NCI-H1105 (cell line): Measurements from ENCODE around the gene STX2.

Source experiments
- DNase-seq: peaks from one replicate; lab custom pipeline; 2025; lab: John Stamatoyannopoulos, UW

The STX2 gene

DNA sequence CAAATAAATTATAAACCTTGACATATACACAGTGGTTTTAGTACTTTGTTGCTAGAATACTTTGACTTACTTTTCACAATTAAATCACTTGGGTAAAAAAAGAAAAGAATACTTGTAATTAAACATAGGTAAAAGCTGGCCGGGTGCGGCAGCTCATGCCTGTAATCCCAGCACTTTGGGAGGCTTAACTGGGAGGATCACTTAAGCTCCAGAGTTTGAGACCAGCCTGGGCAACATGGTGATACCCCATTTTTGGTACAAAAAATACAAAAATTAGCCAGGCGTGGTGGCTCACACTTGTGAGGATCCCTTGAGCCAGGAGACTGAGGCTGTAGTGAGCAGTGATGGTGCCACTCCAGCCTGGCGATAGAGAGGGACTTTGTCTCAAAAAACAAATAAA, 7.8 kb downstream of the STX2 start:
- DNase-seq, result no peak

DNA sequence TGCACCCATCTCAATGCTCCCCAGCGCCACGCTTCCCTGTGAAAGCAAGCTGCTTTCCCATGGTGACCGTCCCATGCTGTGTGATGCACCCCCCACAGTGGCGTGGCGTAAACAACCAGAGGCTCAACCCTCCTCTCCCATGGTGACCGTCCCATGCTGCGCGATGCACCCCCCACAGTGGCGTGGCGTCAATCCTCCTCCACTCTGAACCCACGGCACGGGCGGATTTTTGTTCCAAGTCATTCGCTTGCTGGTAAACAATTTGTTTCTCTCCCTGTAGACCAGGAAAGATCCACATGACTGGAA, 8.9 kb downstream of the STX2 start:
- DNase-seq, result no peak

DNA sequence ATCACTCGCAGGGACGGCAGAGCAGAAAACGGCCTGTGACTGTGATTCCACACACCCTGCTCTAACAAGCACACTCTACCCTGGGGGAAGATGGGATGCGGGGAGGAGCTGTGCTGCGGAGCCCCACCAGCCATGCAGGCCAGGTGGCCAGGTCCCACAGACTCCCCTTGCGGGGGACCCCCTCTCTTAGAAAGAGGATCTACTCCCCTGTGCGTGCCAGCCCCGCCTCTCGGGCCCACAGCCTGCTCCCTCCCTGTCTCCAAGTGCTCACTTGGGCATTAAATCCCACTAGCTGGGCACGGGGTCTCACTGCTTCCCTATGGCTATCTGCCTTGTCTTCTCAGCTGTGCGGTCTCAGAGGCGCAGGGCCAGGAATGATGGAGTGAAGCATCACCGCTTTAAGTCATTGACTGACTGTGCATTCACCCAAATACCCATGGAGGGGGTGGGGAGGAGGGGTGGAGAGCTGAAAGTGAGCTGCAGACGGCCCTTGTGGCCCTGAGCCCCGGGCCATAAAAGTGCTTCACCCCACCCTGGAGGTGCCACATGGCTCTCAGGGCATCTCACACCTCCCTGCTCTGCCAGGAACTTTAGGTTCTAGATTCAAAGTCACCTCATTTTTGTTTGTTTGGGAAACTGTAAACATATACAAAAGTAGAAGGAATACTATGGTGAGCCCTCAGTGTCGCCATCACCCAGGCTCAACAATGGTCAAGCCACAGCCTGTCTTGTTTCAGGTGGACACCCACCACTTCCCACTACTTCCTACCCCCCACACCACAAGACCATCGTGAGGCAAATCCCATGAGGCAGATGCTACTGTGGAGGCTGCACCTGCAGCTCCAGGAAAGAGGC, 9.4 kb downstream of the STX2 start:
- no peak for DNase-seq

DNA sequence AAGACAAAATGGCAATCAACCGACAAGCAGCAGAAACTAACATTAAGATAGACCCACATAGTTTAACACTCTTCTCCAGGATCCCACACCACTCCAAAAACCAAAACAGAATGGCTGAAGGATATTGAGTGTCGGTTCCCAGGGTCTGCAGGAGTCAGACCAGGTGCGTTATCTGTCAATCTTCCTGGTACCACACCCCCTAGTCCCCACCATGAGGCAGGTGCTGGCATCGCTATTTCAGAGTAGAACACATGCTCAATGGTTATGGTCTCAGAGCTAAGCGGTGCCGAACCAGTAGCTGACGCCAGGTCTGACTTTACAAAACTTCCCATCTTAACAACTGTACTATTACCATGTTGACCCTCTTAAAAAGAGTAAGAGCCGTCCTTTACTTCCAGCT, 10.2 kb downstream of the STX2 start:
- no peak for DNase-seq

DNA sequence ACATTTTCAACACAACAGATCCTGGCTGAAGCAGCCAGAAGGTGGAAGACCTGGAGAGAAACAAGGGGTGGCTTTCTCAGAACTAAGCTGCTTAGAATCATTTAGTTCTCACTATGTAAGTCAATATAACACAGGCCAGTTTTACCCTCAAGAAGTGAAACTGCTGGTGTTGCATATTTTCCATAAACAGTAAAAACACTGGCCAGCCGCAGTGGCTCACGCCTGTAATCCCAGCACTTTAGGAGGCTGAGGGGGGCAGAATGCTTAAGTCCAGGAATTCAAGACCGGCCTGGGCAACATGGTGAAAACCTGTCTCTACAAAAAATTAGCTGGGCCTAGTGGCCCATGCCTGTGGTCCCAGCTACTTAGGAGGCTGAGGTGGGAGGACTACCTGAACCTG, 11.6 kb downstream of the STX2 start:
- no peak for DNase-seq

DNA sequence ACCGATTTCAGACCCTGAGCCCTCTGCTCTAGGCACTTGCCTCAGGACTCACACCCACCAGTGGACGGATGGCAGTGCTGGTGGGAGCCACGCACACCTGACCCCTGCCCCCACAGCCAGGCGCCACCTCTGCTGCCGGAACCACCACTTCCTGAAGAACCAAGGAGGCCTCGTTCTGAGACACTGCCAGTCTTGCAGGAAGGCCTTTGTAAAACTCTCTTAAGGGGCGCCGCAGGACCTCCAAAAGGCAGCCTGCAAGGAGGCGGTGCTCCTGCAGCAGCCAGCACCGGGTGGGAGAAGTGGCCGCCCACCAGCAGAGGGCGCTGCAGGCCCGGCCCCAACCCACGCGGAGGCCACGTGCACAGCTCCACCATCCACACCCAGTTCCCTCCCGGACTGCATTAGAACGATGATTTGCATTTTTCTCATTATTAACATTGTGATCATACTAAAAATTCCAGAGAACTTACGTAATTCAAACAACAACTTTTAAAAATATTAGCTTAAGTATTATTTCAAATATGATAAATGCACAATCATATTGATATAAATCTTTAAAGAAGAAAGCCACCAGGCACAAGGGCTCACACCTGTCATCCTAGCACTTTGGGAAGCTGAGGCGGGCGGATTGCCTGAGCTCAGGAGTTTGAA, 12.8 kb downstream of the STX2 start:
- no peak for DNase-seq

DNA sequence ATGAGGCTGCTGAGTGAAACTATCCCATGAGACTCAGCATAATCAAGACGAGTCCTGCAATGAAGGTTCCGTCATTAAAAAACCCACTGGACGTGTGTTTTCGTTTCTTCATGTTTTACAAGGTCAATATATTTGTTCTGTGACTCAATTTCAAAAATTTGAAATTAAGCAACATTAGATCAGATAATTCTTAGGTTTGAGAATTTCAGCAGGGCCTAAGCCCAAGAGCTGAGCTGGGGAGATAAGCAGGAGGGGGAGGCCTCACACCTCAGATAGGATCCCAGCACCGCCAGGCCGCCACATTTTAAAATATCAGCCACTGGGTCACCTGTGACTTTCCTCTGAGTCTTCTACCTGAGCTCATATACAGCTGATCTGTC, 13.3 kb downstream of the STX2 start:
- DNase-seq, result no peak

DNA sequence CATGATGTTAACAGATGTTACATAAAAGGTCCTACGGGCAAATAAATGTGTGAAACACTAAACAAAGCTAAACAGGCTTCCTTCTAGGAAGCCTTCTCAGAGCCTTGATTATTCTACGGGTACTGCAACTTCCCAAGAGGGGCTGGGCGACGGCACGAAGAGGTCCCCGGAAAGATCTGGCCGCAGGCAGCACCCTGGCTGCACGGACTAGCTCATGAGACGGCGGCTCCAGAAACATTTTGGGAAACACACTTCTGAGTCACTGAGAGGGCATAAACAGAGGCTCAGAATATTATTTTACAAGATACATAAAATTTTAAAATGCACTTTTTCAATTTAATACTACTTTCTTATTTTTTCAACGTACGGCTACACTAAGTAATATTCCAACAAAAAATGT, 19.4 kb downstream of the STX2 start:
- DNase-seq, result no peak

DNA sequence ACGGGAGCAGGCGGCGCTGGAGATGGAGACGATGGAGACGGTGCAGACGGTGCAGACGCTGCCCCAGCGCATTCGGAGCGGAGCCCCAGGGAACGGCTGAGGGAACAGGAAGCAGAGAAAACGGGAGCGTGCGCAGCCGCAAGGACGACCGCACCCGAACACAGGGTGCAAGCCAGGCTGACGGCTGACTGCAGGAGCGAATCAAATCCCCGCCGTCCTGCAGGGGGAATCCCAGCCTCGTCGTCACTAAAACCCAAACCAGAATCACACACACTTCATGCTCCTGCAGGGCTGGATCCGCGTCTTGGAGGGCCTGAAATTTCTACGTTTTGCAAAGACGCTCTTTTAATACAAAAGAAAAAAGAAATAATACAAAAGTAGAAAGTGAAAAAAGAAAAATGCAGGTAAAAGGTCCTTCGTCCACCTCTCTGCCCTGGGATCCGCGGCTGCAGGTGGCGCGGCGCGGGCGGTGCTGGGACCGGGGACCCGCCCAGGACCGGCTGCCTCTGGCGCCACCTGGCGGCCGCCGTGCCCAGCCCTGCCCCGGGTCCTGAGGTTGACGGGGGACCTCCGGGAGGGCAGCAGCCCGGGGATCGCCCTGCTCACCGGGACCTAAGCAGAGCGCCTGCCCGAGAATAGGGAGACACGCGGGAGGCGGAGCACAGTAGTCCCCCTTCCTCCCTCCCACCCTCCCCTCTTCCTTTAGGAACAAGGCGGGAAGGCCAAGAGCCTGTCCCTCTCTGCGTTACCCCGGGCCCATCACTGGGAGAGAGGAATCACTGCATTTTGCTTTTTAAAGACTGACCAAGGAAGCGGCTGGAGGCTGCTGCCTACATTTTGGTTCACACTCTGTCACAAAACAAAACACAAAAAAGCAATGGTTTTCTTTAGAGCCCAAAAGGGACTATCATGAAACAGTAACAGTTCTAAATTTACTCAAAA, 20.1 kb downstream of the STX2 start:
- peak; percentile 47 for DNase-seq

DNA sequence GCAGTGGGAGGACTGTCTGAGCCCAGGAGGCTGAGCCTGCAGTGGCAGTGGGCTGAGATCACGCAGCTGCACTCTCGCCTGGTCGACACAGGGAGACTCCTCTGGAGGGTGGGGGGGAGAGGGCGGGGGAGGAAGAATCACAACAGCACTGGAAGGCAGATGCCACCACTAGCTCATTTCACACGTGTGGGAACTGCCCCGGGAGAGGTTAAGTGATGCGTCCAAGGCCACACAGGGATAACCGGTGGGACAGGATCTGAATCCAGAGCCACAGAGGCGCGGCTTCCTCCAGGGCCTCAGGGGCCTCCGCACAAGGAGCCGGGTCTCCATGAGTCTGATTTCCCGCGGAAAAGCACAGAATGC, 20.8 kb downstream of the STX2 start:
- no peak for DNase-seq

DNA sequence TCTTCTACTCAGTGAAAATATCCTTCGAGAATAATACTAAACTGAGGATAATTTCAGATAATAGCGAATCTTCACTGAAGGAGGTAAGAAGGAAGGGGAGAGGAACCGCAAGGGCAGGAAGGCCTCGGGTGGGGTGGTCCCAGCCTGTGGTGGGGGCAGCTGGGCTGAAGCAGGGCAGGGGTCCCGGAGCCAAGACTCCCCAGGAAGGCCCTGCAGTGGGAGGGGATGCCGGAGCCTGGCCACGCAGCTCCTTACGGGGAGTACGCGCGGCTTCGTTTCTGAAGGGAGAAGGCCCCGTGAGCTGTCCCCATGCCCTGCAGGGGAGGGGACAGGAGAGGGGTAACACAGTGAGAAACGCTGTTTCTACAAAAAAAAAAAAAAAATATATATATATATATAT, 21.2 kb downstream of the STX2 start:
- no peak for DNase-seq

DNA sequence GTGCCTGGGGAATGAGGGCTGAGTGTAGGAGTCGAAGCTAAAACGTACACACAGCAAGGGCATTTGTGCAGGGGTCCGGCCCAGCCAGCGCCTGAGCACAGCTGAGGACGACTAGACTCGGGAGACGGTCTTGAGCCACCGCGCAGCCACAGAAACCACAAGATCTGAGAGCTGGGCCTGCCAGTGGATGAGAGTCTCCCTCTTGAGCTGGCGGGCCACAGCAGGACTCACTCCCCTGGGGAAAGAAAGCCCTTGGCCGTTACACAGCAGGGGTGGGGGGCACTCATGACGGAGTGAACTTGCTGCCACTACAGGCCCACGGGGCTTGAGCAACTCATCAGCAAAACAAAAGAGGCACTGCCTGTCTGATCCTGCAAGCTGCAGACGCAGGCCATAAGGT, 23.0 kb downstream of the STX2 start:
- DNase-seq, result no peak

DNA sequence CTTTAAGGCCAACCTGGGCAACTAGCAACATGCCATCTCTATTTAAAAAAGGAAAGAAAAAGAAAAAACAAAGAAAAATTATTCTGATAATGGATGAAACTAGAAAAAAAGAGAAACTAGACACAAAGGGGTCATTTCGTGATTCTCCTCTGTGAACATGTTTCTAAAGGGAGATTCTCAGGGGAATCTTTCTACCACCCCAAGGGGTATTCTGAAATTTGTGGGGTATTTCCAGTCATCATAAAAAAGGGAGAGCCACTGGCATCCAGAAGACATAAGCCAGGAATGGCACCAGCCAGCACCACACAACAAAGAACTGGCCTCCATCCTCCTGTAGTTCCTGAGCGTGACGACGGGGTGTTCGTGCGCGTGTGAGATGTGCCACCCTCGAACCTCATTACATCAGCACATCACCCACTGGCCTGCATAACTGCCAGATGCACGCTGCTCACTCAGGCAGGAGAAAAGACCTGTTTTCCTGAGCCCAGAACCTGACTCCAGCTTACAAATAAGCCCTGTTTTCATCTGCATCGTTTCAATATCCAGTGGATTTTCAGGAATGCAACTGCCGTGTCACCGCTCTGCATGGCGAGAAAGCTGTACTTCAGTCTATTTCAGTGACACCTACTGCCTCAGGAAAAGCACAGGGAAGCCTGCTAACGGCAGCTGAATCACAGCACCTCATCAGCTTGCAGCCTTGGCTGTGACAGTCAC, 23.9 kb downstream of the STX2 start:
- no peak for DNase-seq

DNA sequence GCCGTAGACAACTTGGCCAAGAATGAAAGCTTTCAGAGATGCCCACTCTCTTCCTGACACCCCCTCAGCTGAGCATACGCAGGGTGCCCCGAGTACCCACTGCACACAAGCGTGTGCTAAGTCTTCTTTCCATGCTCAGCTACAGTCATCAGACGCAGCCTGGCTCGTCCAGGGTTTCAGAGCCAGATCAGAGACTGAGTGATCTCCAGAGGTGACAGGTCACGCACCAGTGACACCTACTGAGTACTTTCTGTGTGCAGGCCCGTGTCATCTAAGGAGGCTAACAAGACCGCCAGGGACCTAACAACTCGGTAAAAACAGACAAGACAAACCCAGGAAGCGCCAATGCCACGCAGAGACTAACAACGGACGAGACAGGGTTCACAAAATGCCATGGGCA, 25.1 kb downstream of the STX2 start:
- no peak for DNase-seq

DNA sequence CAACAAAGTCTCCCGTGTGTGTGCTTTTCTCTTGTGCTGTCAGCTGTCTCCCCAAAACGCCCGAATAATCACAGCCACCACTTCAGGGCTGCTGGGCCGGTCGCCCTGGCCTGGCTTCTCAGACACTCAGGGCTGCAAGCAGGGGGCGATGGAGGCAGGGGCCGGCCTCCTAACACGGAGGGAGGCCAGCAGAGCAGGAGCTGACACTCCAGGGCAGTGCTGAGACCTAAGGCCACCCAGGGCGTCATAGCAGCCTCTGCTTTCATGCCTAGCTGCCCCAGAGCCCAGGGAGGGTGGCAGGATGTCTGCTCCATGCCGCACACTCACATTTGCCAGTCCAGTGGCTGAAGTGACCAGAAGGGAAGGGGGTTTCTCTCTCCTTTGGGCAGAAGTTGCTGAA, 25.6 kb downstream of the STX2 start:
- DNase-seq, result no peak

DNA sequence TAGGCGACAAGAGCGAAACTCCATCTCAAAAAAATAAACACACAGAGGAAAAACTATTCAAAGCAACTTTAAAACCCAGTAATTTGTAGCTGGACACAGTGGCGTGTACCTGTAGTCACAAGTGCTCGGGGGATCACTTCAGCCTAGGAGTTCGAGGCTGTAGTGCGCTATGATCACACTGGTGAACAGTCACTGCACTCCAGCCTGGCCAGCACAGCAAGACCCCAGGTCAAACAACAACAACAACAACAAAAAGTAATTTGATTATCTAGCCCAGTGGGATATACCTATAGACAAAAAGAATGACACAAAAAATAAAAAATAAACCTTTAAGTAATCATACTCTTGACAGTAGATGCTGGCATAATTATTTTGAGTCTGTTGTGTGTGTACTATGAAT, 29.3 kb downstream of the STX2 start:
- no peak for DNase-seq

DNA sequence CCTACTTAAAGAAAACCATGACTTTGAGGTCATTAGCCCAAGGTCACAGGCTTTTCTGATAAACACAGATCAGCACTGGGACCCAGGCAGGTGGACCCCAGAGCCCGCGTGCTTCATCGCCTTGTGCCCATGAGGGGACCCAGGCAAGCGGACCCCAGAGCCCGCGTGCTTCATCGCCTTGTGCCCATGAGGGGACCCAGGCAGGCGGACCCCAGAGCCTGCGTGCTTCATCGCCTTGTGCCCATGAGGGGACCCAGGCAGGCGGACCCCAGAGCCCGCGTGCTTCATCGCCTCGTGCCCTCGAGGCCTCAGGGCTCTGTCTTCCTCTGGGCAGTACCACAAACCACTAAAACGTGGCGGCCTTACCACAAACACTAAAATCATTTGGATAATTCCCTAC, 31.7 kb downstream of the STX2 start:
- no peak for DNase-seq

DNA sequence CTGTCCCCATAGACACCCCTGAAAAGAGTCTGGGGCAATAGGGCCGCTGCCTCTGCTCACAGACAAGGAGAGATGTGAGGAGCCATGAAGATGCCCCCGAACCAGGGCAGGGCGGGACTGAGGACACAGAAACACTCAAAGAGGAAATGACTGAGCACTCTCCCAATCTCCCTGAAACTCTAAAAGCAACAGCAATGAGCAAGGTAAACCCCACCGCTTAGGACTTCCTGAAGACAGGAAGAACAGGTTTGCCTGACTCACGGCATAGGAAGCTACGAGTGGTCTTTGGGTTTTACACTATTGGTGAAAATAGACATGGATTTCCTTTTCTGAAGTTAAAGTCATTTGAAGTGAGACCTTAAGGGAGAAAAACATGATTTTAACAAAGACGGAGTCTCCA, 32.5 kb downstream of the STX2 start:
- DNase-seq, result no peak

DNA sequence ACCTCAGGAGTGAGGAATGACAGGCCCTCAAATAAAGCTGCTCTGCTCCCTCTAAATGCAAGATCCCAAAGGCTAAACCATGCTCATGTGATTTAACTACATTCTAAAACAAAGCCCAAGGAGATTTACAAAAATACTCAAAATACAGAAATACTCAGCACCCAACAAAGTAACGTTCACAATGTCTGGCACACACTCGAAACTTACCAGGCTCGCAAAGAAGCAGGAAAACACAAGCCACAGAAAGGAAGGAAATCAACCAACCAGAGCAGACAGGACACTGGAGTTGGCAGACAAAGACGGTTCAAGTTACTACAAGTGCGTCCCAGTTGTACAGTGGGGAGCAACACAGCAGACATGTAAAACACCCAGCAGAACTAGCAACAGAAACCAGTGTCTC, 33.4 kb downstream of the STX2 start:
- DNase-seq, result no peak

DNA sequence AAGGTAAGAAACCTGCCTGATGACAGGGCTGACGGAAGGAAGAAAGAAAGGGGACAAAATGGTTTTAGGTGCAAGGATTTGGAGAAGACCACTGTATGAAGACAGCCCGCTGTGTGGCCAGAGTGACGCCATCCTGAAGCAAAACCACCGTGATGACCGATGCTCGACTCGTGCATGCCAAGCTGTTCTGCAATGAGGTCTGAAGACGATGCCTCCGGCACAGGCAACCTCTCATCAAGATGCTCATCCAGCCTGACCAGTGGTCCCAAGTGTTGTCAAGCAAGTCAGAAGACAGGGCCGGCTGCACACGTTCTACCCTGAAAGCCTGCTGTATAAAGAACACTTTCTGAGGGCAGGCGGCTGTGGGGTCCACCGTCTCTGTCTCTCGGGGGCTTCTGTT, 34.8 kb downstream of the STX2 start:
- DNase-seq, result no peak

DNA sequence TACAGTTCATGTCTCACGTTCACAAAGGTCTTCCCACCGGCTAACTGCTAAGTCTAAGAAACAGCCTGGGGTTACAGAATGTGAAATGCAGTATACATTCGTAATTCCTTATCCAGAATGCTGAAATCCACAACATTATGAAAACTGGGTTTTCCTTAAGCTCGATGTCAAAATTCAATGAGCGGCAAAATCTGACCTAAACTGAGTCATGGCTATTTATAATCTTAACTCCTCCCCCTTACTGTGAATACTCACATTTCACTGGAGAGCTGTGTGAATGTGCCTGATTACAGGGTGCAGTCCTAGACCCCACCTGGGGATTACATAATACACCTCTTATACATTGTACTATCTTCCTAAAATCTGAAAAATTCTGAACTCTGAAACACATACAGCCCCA, 35.3 kb downstream of the STX2 start:
- DNase-seq, result no peak

DNA sequence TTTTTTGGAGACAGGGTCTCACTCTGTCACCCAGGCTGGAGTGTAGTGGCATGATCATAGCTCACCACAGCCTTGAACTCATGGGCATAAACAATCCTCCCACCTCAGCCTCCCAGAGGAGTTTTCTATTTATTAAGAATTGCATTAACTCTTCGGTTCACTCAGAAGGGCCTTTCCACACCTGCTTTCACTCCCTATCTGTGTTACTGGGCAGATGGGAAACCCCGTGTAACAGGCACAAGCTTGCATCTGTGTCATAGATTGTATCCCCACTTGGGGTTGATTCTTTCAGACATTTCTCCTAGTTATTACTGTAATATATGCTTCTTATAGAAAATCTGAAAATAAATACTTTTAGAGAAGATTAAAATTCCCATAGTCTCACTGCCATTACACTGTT, 38.7 kb downstream of the STX2 start:
- DNase-seq, result no peak
